Measurements from ENCODE around the gene RHOBTB3. TPM values are rescaled to one million over a fixed set of nuclear protein-coding genes. Genes with fewer than 3 reads are reported as not detected.

RHOBTB3 gene
- total RNA-seq, 4 donors from 2014 or later: 31.0 to 74.2 (median 46.3) TPM

DNA sequence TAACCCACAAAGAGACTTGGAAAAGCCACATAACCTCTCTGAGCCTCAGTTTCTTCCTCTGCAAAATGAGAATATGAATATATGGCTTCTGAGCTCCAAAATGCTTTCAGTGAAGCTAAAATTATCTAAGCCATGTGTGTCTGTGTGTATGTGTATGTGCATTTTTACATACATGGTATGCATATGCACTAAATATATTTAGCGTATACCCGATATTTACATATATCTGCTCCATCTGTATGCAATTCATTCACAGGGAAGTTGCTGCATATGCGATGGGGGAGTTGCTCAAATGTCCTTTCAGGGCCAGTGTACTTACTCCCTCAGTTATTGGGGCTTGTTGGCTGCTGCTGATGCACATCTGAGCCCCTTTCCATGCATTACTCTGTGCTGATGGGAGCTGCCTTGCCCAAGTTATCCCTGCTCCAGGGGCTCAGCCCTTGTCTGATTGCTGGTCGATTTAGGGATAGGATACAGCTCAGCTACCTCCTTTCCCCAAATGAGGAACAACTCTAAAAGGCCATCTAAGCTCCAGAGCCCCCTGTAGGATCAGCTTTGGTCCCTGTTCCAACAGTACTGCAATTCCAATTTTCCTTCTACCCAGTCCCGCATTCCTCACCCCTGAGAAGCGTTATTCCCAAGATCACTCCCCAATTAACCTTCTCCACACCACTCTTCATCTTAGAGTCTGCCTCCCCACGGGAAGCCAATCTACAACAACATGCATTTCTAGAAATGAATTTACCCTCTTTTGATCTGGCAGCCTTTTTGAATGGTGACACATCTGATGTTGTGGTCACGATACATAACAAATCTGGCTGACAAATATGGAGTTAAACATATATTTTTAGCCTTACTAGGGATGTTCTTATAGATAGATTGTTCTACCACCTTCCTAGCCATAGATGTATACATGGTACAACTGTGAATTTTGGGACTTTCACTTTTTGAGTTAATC lies 15.9 kb downstream of the RHOBTB3 start:
- Histone ChIP-seq H3K4me3 (no peak overlapping the region), H3K9me3 (no peaks in the 10 kb centered on the region), H3K27ac (no peak overlapping the region), H3K27me3 (no peaks in the 10 kb centered on the region), H3K36me3 (peaks cover 19% of the 10 kb centered on the region), H3K4me1 (peaks cover 8% of the 10 kb centered on the region)
- no peak for DNase-seq (ENCODE audit: low spot score in 2 of 2)
- no peak for TF ChIP-seq POLR2AphosphoS5 (IDR thresholded peaks at IDR 0.05)
- no peak for TF ChIP-seq POLR2A (IDR thresholded peaks at IDR 0.05)
- TF ChIP-seq, protein P1, sequence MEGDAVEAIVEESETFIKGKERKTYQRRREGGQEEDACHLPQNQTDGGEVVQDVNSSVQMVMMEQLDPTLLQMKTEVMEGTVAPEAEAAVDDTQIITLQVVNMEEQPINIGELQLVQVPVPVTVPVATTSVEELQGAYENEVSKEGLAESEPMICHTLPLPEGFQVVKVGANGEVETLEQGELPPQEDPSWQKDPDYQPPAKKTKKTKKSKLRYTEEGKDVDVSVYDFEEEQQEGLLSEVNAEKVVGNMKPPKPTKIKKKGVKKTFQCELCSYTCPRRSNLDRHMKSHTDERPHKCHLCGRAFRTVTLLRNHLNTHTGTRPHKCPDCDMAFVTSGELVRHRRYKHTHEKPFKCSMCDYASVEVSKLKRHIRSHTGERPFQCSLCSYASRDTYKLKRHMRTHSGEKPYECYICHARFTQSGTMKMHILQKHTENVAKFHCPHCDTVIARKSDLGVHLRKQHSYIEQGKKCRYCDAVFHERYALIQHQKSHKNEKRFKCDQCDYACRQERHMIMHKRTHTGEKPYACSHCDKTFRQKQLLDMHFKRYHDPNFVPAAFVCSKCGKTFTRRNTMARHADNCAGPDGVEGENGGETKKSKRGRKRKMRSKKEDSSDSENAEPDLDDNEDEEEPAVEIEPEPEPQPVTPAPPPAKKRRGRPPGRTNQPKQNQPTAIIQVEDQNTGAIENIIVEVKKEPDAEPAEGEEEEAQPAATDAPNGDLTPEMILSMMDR (IDR thresholded peaks at IDR 0.05): no peak
- no peak for TF ChIP-seq EP300 (IDR thresholded peaks at IDR 0.05)
- WGBS: 85% methylated on average over 8 of the region's 8 CpGs

DNA sequence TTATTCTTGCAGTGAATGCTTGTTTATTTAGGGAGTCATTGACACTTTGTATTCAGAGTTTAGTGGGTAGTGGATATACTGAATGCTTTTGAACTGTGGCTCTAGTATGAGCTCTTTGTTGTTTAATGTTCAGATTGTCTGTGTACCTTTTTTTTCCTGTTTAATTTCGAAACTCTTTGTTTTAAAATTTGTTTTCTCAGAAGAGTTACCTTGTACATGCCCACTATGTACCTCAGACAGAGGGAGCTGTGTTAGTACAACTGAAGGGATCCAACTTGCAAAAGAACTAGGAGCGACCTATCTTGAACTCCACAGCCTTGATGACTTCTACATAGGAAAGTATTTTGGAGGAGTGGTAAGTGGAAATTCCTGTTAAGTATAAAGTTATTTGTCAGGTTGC lies 17.0 kb downstream of the RHOBTB3 start:
- no peak for DNase-seq (ENCODE audit: low spot score in 2 of 2)
- Histone ChIP-seq H3K4me3 (no peak overlapping the region), H3K9me3 (no peaks in the 10 kb centered on the region), H3K4me1 (peaks cover 7% of the 10 kb centered on the region), H3K36me3 (peaks cover 28% of the 10 kb centered on the region), H3K27ac (no peak overlapping the region), H3K27me3 (no peaks in the 10 kb centered on the region)
- WGBS: 34% methylated on average over 2 of the region's 2 CpGs
- TF ChIP-seq, protein P1 (IDR thresholded peaks at IDR 0.05): no peak
- no peak for TF ChIP-seq EP300 (IDR thresholded peaks at IDR 0.05)
- no peak for TF ChIP-seq POLR2AphosphoS5 (IDR thresholded peaks at IDR 0.05)
- TF ChIP-seq POLR2A (IDR thresholded peaks at IDR 0.05): no peak

DNA sequence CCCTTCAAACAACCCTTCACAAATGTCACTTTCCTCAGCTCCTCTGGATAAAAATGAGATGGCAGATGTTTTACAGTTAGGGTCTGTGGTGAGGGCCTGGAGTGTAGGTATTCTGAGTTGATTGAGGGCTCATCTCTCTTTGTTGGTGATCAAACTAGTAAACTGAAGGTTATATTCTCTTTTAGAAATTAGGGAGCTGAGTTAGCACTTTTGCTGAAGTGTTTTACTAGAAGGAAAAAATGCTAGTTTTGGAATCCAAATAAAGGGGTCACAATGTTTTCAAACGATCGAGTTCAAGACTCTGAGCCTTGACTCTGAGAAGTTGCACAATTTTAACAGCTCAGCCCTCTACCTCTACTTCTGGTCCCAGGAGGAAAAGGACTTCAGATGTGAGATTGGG lies 23.4 kb downstream of the RHOBTB3 start:
- DNase-seq (ENCODE audit: low spot score in 2 of 2): no peak
- Histone ChIP-seq H3K27me3 (no peaks in the 10 kb centered on the region), H3K27ac (no peak overlapping the region), H3K4me1 (peaks cover 8% of the 10 kb centered on the region), H3K4me3 (no peak overlapping the region), H3K36me3 (peaks cover 39% of the 10 kb centered on the region), H3K9me3 (no peaks in the 10 kb centered on the region)
- 83% methylated on average over 2 of the region's 2 CpGs for WGBS
- TF ChIP-seq EP300 (IDR thresholded peaks at IDR 0.05) (no peak), POLR2A (IDR thresholded peaks at IDR 0.05) (no peak), POLR2AphosphoS5 (IDR thresholded peaks at IDR 0.05) (no peak)
- TF ChIP-seq, protein P1 (IDR thresholded peaks at IDR 0.05): no peak

DNA sequence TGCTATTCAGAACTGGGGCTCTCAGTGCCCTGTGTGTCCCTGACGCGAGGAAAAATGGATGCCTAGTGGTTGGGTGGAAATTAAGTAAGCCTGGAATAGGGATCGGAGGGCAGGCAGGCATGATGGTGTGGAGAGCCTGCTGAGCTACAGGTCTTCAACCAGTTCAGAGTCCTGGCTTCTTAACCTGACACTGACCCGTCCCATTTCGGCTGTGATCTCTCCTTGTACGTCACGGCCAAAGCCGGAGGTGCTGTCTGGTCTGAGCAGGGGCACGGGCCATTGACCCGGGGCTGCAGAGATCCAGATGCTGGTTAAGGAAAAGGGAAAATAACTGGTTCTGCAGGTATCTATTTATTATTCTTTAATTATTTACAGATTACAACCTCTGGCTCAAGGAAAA lies 27.9 kb downstream of the RHOBTB3 start:
- WGBS: 86% methylated on average over 10 of the region's 10 CpGs
- Histone ChIP-seq H3K9me3 (no peaks in the 10 kb centered on the region), H3K4me1 (peaks cover 24% of the 10 kb centered on the region), H3K27ac (peak overlapping the region; percentile 50), H3K4me3 (no peak overlapping the region), H3K27me3 (no peaks in the 10 kb centered on the region), H3K36me3 (peaks cover 18% of the 10 kb centered on the region)
- DNase-seq (ENCODE audit: low spot score in 2 of 2): no peak
- TF ChIP-seq POLR2AphosphoS5 (IDR thresholded peaks at IDR 0.05) (no peak), EP300 (IDR thresholded peaks at IDR 0.05) (no peak), POLR2A (IDR thresholded peaks at IDR 0.05) (no peak)
- TF ChIP-seq, protein P1 (IDR thresholded peaks at IDR 0.05): no peak

DNA sequence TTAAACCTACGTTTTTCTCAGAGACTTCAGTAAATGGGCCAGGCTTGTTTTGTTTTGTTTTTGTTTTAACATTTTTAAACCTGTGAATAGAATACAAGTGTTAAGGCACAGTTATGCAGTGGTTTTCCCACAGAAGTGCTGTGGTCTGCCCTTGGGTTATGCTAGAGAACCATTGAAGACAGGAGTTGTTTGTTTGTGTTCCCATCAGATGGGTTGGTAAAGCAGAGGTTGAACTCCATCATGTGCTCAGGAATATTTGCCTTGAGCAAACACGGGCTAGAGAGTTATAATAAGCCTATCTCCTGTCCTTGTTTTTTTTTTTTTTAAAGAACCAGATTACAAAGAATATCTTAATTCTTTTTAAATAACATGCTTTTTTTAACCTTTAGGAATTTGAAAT lies 28.5 kb downstream of the RHOBTB3 start:
- Histone ChIP-seq H3K27me3 (no peaks in the 10 kb centered on the region), H3K36me3 (peaks cover 12% of the 10 kb centered on the region), H3K27ac (peak overlapping the region; percentile 50), H3K9me3 (no peaks in the 10 kb centered on the region), H3K4me1 (peaks cover 24% of the 10 kb centered on the region), H3K4me3 (no peak overlapping the region)
- WGBS: 36% methylated on average over 2 of the region's 2 CpGs
- no peak for TF ChIP-seq POLR2AphosphoS5 (IDR thresholded peaks at IDR 0.05)
- TF ChIP-seq, protein P1 (IDR thresholded peaks at IDR 0.05): no peak
- TF ChIP-seq POLR2A (IDR thresholded peaks at IDR 0.05): no peak
- TF ChIP-seq EP300 (IDR thresholded peaks at IDR 0.05): no peak
- DNase-seq (ENCODE audit: low spot score in 2 of 2): no peak

Data from suprapubic skin (tissue), 4 donors.